H1 (cell line): ENCODE results near the gene CREB3. TPM values are rescaled to one million over a fixed set of nuclear protein-coding genes. Genes with fewer than 3 reads are reported as not detected.
A peak's percentile ranks its signal among the peaks of the same experiment; 100 is the strongest.

ENCODE experiments used
- CTCF ChIA-PET: fragments of 300-600 bp; sonication (Branson Sonifier 250); formaldehyde crosslinking; loops from one replicate; lab custom pipeline; 2021; ENCODE audit not compliant: partially characterized antibody; lab: Charles Lee
- POLR2A ChIA-PET: fragments of 300-600 bp; sonication (Branson Sonifier 250); formaldehyde crosslinking; loops from one replicate; lab custom pipeline; 2021; ENCODE audit warnings: inconsistent platforms; ENCODE audit not compliant: partially characterized antibody; lab: Charles Lee
- DNase-seq, 2 experiments: peaks; one replicate each; pipeline versions ENCODE4 v3.0.0 to v3.0.0-alpha.2; 2010 to 2022; ENCODE audit warnings: low spot score in 2 of 2, low read depth in 1 of 2, mixed read lengths in 1 of 2
- FAIRE-seq: peaks from 2 replicates; lab custom pipeline; 2011; peaks lifted over from hg19 to GRCh38; lab: Jason Lieb, UNC
- H2AFZ ChIP-seq: 2 replicates; pipeline ENCODE4 v1.8.1; 2012; ENCODE audit warnings: low read length, inconsistent platforms
- H2AK5ac ChIP-seq: 2 replicates; pipeline ENCODE4 v1.6.1; 2013; ENCODE audit warnings: low read depth, low read length
- H2BK120ac ChIP-seq: replicated peaks from 2 replicates; pipeline ENCODE3; 2013; ENCODE audit warnings: low read depth, low read length, inconsistent platforms
- H2BK12ac ChIP-seq: 2 replicates; pipeline ENCODE4 v1.6.1; 2013; ENCODE audit warnings: low read depth, low read length
- H2BK15ac ChIP-seq: 2 replicates; pipeline ENCODE4 v1.6.1; 2013; ENCODE audit warnings: low read length
- H2BK20ac ChIP-seq: 2 replicates; pipeline ENCODE4 v1.6.1; 2013; ENCODE audit warnings: low read length
- H2BK5ac ChIP-seq: 2 replicates; pipeline ENCODE4 v1.6.1; 2013; ENCODE audit warnings: low read depth, low read length
- H3K14ac ChIP-seq: 2 replicates; pipeline ENCODE4 v1.6.1; 2013; ENCODE audit warnings: inconsistent platforms; ENCODE audit not compliant: insufficient read length
- H3K18ac ChIP-seq: 2 replicates; pipeline ENCODE4 v1.6.1; 2013; ENCODE audit warnings: low read length; ENCODE audit errors: extremely low read depth
- H3K23ac ChIP-seq: 2 replicates; pipeline ENCODE4 v1.6.1; 2013; ENCODE audit warnings: inconsistent platforms; ENCODE audit not compliant: insufficient read length
- H3K23me2 ChIP-seq: 2 replicates; pipeline ENCODE4 v1.6.1; 2013; ENCODE audit warnings: low read depth, low read length
- H3K27ac ChIP-seq: 2 replicates; pipeline ENCODE4 v1.6.1; 2011; ENCODE audit warnings: low read depth, low read length, inconsistent platforms
- H3K27me3 ChIP-seq, 4 experiments: replicated peaks in 1 of 4; 1 replicate in 1 of 4; 2 replicates in 3 of 4; pipeline versions ENCODE4 v1.6.1 to v1.8.1; 2011 to 2013; ENCODE audit warnings: low read length in 3 of 4, mild to moderate bottlenecking in 3 of 4, inconsistent platforms in 2 of 4, mixed read lengths in 2 of 4, moderate library complexity in 1 of 4; ENCODE audit not compliant: control insufficient read depth in 3 of 4, insufficient read depth in 3 of 4; ENCODE audit errors: extremely low read depth in 1 of 4
- H3K36me3 ChIP-seq, 4 experiments: 2 replicates each; pipeline versions ENCODE4 v1.6.1 to v1.8.1; 2011 to 2013; ENCODE audit warnings: mild to moderate bottlenecking in 4 of 4, low read length in 3 of 4, moderate library complexity in 2 of 4, control low read depth in 1 of 4, inconsistent platforms in 1 of 4; ENCODE audit not compliant: insufficient read depth in 4 of 4, control insufficient read depth in 2 of 4
- H3K4ac ChIP-seq: replicated peaks from 2 replicates; pipeline ENCODE3; 2013; ENCODE audit warnings: low read length, low read depth, mixed read lengths, inconsistent platforms; ENCODE audit not compliant: insufficient read length
- H3K4me1 ChIP-seq, 4 experiments: replicated peaks in 1 of 4; 1 replicate in 1 of 4; 2 replicates in 3 of 4; pipeline versions ENCODE4 v1.6.1 to v1.8.1; 2011 to 2013; ENCODE audit warnings: low read length in 3 of 4, inconsistent platforms in 2 of 4, mixed read lengths in 1 of 4; ENCODE audit not compliant: insufficient read depth in 4 of 4, control insufficient read depth in 3 of 4
- H3K4me2 ChIP-seq, 2 experiments: 2 replicates each; pipeline versions ENCODE4 v1.6.1 to v1.8.1; 2011 to 2013; ENCODE audit warnings: low read depth in 2 of 2, low read length in 2 of 2, control low read depth in 1 of 2, inconsistent platforms in 1 of 2, mild to moderate bottlenecking in 1 of 2; ENCODE audit not compliant: insufficient read depth in 1 of 2
- H3K4me3 ChIP-seq, 4 experiments: fragments of 200-600, 300-600 bp in 1 of 4; sonication (generic), shearing (Covaris generic), sonication (Bioruptor Twin) in 1 of 4; 2 replicates each; pipeline versions ENCODE4 v1.5.1 to v1.8.1; 2011 to 2016; ENCODE audit warnings: low read length in 4 of 4, low read depth in 3 of 4, control low read depth in 2 of 4, inconsistent platforms in 2 of 4, mild to moderate bottlenecking in 2 of 4, mixed read lengths in 1 of 4, moderate library complexity in 1 of 4; ENCODE audit not compliant: insufficient read depth in 2 of 4; ENCODE audit errors: extremely low read depth in 1 of 4
- H3K56ac ChIP-seq: replicated peaks from 2 replicates; pipeline ENCODE3; 2013; ENCODE audit warnings: low read depth, mild to moderate bottlenecking, mixed read lengths, low read length, inconsistent platforms; ENCODE audit not compliant: insufficient read length
- H3K79me1 ChIP-seq: 2 replicates; pipeline ENCODE4 v1.6.1; 2013; ENCODE audit warnings: low read depth, low read length, control low read depth
- H3K79me2 ChIP-seq, 2 experiments: 2 replicates each; pipeline versions ENCODE4 v1.6.1 to v1.8.1; 2012 to 2013; ENCODE audit warnings: low read length in 2 of 2, mild to moderate bottlenecking in 2 of 2, inconsistent platforms in 1 of 2; ENCODE audit not compliant: insufficient read depth in 2 of 2, control insufficient read depth in 1 of 2
- H3K9ac ChIP-seq, 4 experiments: replicated peaks in 1 of 4; 1 replicate in 1 of 4; 2 replicates in 3 of 4; pipeline versions ENCODE4 v1.6.1 to v1.8.1; 2011 to 2013; ENCODE audit warnings: low read depth in 3 of 4, low read length in 3 of 4, control low read depth in 2 of 4, mild to moderate bottlenecking in 2 of 4, moderate library complexity in 2 of 4, inconsistent platforms in 1 of 4; ENCODE audit errors: extremely low read depth in 1 of 4
- H3K9me3 ChIP-seq, 2 experiments: 2 replicates each; pipeline versions ENCODE4 v1.6.1 to v1.8.1; 2012 to 2013; ENCODE audit warnings: mild to moderate bottlenecking in 2 of 2, moderate library complexity in 2 of 2, control low read depth in 1 of 2, inconsistent platforms in 1 of 2, low read depth in 1 of 2, low read length in 1 of 2, mixed read lengths in 1 of 2; ENCODE audit not compliant: insufficient read depth in 2 of 2
- H4K20me1 ChIP-seq, 2 experiments: replicated peaks in 1 of 2; 2 replicates each; pipeline versions ENCODE3 to v1.8.1; 2011 to 2013; ENCODE audit warnings: inconsistent platforms in 2 of 2, low read length in 2 of 2, mild to moderate bottlenecking in 1 of 2; ENCODE audit not compliant: insufficient read depth in 2 of 2, control insufficient read depth in 1 of 2
- H4K5ac ChIP-seq: 2 replicates; pipeline ENCODE4 v1.6.1; 2013; ENCODE audit warnings: low read length, low read depth, mixed read lengths, inconsistent platforms; ENCODE audit not compliant: insufficient read length
- H4K8ac ChIP-seq: 2 replicates; pipeline ENCODE4 v1.8.0; 2013; ENCODE audit warnings: mild to moderate bottlenecking, moderate library complexity, low read length, inconsistent platforms; ENCODE audit not compliant: insufficient read depth; ENCODE audit errors: extremely low read depth
- H4K91ac ChIP-seq: replicated peaks from 2 replicates; pipeline ENCODE3; 2013; ENCODE audit warnings: low read length, mixed read lengths, inconsistent platforms; ENCODE audit not compliant: insufficient read length
- CBX5 ChIP-seq: fragments of 300-800, 300-1000 bp; sonication (generic); IDR thresholded peaks from 2 replicates; pipeline ENCODE4 v1.7.1; 2016; ENCODE audit warnings: antibody characterized with exemption, low read length, low read depth
- CTCF ChIP-seq, 3 experiments: IDR thresholded peaks; 1 replicate in 2 of 3; 2 replicates in 1 of 3; pipeline versions ENCODE4 v1.5.1 to v1.6.1; 2011; ENCODE audit warnings: low read length in 3 of 3, mild to moderate bottlenecking in 3 of 3, inconsistent platforms in 2 of 3, low read depth in 1 of 3, moderate library complexity in 1 of 3; ENCODE audit not compliant: insufficient read depth in 1 of 3; ENCODE audit errors: control extremely low read depth in 1 of 3
- SIX5 ChIP-seq: IDR thresholded peaks from 2 replicates; pipeline ENCODE4 v1.6.1; 2011; ENCODE audit warnings: mild to moderate bottlenecking, low read depth, low read length
- WGBS, 2 experiments: shearing (Covaris generic) in 1 of 2; methylation state at CpG; one replicate each; pipeline versions ENCODE4 v1.1.6 to v1.1.7; 2013 to 2015; ENCODE audit warnings: low lambda C conversion rate in 2 of 2, mixed read lengths in 2 of 2, inconsistent platforms in 1 of 2, low coverage in 1 of 2, missing lambda C conversion rate in 1 of 2; ENCODE audit not compliant: insufficient replicate concordance in 2 of 2, insufficient coverage in 1 of 2, insufficient read length in 1 of 2; ENCODE audit errors: extremely low coverage in 1 of 2, missing lambda C conversion rate in 1 of 2; 5-methylcytosine and 5-hydroxymethylcytosine counted together
- polyA plus RNA-seq, 7 experiments: library from polyadenylated mRNA; depleted of rRNA in 3 of 7; stranded (reverse) in 5 of 7; unstranded in 2 of 7; fragments of >200 nt in 5 of 7; fragments of 200-250 nt in 2 of 7; gene quantifications; 1 replicate in 5 of 7; 2 replicates in 1 of 7; 4 replicates in 1 of 7; pipeline versions ENCODE4 v1.2.1 to v1.2.3, GENCODE V29; 2011 to 2013; ENCODE audit warnings: missing spikeins in 2 of 7, mixed read lengths in 2 of 7
- total RNA-seq: library from RNA; stranded (reverse); fragmentation: NEBNext Ultra II Directional; extraction: Animal tissue kit (Norgen Biotek cat#: 25700); gene quantifications from 2 replicates; pipeline ENCODE4 v1.2.1, GENCODE V29; 2021

Gene CREB3
- total and polyA plus RNA-seq, 2 of the 8 experiments (the other 6 are each of a cell fraction or from before 2014, with no cell fraction given): 24.4 to 25.7 TPM

DNA sequence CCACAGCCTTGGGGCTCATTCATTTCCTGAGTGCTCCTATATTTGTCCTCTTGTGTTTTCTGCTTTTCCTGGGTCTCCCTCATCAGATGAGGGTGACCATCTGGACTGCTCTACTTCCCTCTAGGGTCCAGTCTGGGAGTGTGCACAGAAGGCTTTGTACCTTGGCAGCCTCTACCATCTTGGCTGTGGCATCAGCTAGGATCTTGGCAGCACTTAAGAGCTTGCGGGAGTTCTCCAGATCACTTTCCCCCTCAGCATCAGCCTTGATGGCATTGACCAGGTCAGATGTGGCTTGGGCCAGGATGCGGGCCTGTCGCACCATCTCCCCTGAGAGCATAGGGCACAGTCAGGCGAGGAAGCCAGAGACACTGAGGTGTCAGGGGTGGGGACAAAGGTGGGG is 16.2 kb upstream of the CREB3 start:
- Histone ChIP-seq H3K79me2 (no peaks in the 10 kb centered on the region), H4K5ac (no peak overlapping the region), H3K4me2 (no peak overlapping the region), H2AK5ac (no peak overlapping the region), H2BK15ac (no peak overlapping the region), H3K18ac (no peak overlapping the region), H3K4me3 (no peak overlapping the region), H3K27me3 (no peaks in the 10 kb centered on the region), H4K8ac (no peak overlapping the region), H3K4ac (no peak overlapping the region), H3K14ac (no peak overlapping the region), H4K20me1 (peaks cover 0 to 2% of the 10 kb centered on the region in 2 experiments), H3K56ac (no peak overlapping the region), H4K91ac (no peak overlapping the region), H3K23me2 (no peaks in the 10 kb centered on the region), H3K27ac (no peak overlapping the region), H3K9ac (no peak overlapping the region), H2AFZ (no peak overlapping the region), H3K9me3 (no peaks in the 10 kb centered on the region), H3K23ac (no peak overlapping the region), H2BK12ac (no peak overlapping the region), H2BK120ac (no peak overlapping the region), H2BK5ac (no peak overlapping the region; the same call in 1 of the 2 replicates), H3K79me1 (peaks cover 3% of the 10 kb centered on the region; the same call in 1 of the 2 replicates), H3K36me3 (peaks cover 29 to 91% (median 61%) of the 10 kb centered on the region in 4 experiments; a peak in 7 of 8 replicates), H2BK20ac (no peak overlapping the region), H3K4me1 (no peaks in the 10 kb centered on the region)
- TF ChIP-seq CTCF (IDR thresholded peaks at IDR 0.05; ENCODE audit: control extremely low read depth in 1 of 3, insufficient read depth in 1 of 3, low read depth in 1 of 3, low read length in 3 of 3): peak in 1 of 3 experiments; percentile 4; a peak in 1 of 4 replicates
- TF ChIP-seq CBX5: no peak
- TF ChIP-seq SIX5: no peak
- FAIRE-seq (no peak), DNase-seq (no peak)
- ChIA-PET POLR2A (interaction anchor here (1.6 to 10.5 kb wide), 4 partner anchors 11 to 33 kb away, joined by 3 to 51 read pairs (median 13); partner anchors contain the start of genes CREB3, GBA2, RGP1 and TLN1), CTCF (interaction anchor here (0.7 to 13.8 kb wide), 7 partner anchors 11 to 70 kb away, joined by 3 to 198 read pairs (median 14); partner anchors contain the start of genes ARHGEF39, CCDC107, CREB3 and RMRP)
- WGBS, 2 experiments: 92% methylated on average over 4 of the region's 4 CpGs; no CpG with 5 or more reads in 1 of the 2 experiments
